NCI-H146 (cell line): ENCODE results near the gene CNDP2.

ENCODE experiments used
- DNase-seq: peaks from one replicate; lab custom pipeline; 2025; lab: John Stamatoyannopoulos, UW

CNDP2 gene

DNA sequence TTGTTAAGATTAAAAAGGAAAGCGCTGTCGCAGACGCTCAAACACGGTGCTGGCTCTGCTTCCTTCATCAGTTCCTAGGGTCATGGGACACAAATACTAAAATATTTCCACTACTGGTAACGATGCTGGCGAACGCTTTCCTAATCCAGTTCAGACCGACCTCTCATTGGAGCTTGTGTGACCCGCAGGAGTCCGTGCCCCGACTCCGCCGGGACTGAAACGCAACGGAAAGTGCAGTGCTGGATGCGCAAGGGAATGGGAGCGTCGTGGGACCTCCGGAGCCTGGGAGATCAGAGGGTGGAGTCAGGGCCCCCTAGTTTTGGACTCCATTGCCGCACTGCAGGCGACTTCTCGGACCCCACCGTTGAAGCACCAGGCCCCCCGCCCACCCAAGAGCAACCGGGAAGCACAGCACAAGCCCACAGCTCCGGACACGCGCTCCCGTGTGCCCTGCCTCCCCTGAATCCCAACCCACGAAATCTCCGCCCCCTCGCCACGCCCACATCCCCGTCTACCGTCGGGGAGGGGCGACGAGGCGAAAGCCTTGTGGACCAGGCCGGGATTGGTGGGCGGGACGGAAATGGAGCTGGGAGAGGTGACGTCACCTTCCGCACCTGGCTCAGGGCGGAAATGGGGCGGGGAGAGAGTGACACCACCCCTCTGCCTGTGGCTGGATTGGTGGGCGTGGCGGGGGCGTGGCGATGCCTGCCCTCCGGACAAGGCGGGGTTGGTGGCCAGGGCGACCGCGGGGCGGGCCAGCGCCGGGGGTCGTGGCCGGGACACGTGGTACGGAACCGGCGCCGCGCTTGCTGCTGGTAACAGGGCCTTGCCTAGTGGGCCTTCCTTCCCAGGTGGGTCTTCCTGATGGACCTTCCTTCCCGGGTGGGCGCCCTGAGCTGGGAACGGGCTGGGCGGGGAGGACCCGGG, at the start of gene CNDP2:
Gene CNDP2, plus strand, starts transcription at position 783 of the 927 bp plus-strand sequence. CDS start 3,611 bp downstream, outside the sequence.
- DNase-seq, result peak; percentile 100

DNA sequence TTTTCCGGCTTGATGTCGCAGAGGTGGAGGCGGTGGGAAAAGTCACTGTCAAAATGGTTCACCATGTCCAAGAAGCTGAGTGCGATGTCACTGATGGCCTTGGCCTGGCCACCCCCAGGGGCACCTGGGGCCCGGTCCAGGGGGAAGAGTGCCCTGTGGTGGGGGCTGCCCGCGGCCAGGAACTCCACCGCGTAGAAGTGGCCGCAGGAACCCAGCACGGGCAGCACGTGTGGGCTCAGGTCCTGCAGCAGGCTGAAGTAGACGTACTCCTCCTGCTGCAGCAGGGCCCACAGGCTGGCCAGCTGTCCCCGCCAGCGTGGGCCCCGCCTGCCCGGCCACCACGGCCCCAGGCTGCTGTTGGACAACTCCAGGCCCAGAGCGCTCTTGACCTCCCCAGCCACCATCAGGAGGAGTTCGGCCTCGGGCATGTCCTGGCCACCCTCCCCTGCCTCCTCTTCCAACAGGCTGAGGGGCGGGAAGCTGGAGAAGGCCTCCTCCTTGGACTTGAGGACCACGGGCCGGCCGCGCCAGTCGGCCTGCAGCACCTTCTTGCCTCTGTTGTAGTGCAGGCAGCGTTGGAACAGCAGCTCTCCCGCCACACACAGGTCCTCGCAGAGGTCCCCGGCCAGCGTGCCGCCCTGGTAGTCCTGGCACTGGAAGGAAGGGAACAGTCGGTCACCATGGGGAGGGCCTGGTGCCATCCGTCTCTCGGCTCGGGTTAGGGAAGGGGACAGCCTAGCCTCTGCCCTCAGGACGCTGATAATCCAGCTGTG, 49.3 kb upstream of the CNDP2 start:
- DNase-seq, result no peak

DNA sequence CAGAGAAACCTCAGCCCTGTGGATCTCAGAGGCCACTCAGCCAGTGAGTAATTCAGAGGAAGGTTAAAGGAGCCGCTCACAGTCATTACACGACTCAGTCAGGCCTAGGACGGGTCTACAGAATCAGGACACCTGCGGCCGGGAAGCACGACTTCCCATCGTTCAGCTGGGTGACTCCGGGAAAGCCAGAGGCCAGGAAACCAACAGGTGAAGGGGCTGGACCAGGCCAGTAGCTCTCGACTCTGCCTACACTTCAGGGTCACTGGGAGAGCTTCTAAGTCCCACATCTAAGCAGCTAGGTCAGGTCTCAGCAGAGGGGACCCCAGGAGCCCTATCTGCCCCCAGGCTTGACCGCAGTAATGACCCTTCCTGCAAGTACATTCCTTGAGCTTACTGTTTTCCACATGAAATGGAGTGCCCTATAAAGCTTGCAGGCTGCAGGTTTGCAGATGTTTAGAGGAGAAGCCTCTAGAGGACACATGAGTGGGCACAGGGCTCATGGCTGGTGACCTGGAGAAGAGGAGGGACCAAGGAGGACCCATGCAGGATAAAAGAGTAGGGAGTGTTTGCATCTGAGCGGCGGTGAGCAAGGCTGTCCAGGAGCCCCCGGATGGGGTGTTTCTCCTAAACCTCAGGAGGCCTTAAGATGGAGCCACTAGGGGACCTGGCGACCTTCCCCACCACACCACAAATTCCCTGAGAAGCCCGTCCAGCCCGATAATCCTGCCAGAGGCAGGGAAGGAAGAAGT, 48.6 kb upstream of the CNDP2 start:
- no peak for DNase-seq

DNA sequence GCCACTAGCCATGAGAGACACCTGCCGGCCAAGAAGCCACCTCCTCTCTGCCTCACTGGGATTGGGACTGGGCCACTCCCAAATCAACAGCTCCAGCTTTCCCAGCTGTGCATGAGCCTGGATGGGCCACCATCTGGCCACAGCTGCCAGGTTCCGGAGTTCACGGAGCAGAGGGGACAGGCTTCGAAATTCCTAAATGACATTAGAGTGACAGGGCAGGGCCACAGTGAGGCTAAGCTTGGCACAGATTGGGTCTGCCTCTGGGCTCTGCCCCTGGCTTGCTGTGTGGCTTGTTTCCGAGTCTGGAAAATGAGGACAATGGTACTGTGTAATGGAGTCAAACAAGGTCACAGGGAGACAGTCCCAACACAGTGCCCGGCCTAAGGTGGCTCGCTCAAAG, 45.5 kb upstream of the CNDP2 start:
- no peak for DNase-seq

DNA sequence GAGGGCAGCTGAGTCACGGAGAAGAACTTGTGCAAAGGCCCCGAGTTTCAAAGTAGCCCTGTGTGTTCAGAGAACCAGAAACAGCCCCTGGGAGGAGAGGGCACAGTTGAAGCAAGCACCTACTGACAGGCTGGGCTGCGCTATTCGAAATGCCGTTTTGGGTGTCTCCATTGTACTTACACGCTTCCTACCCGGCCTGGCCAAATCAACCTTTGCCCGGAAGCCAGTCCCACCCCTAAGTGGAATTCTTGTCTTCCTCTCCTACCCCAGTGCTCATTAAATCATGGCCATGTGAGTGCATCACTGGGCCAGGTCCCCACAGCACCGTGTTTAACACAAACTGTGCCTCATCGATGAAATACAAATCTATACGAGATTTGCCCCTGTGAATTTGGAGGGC, 45.0 kb upstream of the CNDP2 start:
- DNase-seq, result no peak

DNA sequence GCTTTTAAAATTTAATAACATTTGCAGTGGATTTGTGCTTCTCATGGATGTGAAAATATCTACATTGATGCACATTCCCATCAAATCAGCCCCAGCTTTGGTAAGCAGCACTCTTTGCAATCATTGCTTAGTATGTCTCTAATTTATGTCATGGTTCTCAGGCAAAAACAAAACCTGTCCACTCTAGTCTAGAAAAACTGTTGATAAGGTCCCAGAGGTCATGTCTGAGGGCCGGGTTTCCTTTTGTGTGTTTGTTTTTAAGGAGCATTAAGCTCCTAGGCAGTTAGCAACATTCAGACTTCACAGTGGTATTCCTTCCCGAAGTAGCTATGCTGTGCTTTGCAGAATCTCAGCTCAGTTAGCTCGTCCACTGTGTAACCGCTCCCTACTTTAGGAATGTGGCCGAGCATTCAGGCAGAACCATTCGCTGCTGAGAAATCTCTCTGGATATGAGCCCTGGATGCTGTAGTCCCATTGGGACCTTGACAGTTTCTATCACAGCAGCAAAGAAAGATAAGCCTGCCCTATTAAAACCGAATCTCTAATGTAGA, 43.1 kb upstream of the CNDP2 start:
- DNase-seq, result no peak

DNA sequence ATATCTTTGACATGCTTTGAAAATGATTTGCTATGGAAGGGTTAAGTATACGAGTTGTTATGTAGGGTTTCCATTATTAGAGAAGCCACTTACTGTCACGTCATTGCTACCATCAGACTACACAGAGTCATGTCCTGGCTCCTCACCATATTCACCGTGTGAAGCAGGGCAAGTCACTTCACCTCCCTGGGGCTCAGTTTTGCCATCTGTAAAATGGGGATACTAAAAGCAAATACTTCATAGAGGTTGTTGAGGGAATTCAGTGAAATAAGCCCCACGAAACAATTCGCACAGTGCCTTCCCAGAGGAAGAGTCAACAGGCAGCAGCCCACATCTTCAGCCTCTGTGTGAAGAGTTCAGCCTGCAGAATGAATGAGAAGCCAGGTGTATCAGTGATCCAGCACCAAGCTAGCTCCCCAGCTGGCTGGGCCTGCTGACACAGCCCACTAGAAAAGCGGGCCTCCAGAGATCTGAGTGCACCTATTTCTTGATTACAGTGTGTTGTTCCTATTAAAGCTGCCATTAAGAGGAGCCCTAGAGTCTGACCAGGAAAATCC, 42.4 kb upstream of the CNDP2 start:
- no peak for DNase-seq

DNA sequence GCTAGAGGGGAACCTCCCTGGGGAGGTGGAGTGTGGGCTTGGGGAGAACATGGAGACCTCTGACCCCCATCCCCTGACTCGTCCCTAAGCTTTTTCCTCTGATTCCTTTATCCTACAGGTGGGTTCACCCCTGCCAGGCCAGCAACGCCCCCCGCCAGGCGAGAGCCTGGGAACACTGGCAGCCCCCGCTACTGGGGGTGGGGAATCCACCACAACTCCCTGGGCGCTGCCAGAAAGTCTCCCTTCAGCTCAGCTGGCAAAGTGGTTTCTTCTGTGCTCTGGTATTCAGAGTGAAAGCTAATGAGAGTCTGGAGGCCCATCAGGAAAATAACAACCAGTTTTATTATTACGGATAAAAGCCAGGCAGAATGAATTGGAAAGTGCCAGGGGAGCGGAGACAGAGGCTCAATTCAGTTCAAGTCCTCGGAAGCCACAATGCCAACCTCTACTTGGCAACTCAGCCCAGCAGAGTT, 41.8 kb upstream of the CNDP2 start:
- no peak for DNase-seq

DNA sequence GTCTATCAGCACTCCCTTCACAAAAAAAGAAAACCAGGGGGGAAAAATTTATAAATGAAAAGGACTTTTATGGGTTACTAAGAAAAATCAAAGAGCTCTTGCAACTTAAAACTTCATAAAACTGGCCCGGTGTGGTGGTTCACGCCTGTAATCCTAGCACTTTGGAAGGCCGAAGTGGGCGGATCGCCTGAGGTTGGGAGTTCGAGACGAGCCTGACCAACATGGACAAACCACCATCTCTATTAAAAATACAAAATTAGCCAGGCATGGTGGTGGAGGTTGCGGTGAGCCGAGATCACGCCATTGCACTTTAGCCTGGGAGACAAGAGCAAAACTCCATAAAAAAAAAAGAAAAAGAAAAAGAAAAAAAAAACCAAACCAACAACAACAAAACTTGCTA, 40.8 kb upstream of the CNDP2 start:
- DNase-seq, result no peak

DNA sequence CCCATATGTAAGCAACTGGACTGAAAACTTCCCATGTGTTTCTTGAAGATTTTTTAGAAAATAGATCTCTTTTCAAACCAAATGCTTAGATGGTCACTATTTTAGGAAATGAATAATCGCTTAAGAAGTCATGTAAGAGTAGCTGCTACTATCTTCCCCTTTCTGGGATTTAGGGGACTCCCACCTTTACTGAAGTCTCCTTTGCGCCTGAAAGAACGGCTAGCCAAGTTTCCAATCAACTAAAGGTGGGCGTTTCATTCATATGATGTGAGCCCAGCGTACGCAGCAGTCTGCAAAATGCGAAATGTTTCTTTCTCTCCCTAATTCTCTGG, 40.2 kb upstream of the CNDP2 start:
- no peak for DNase-seq

DNA sequence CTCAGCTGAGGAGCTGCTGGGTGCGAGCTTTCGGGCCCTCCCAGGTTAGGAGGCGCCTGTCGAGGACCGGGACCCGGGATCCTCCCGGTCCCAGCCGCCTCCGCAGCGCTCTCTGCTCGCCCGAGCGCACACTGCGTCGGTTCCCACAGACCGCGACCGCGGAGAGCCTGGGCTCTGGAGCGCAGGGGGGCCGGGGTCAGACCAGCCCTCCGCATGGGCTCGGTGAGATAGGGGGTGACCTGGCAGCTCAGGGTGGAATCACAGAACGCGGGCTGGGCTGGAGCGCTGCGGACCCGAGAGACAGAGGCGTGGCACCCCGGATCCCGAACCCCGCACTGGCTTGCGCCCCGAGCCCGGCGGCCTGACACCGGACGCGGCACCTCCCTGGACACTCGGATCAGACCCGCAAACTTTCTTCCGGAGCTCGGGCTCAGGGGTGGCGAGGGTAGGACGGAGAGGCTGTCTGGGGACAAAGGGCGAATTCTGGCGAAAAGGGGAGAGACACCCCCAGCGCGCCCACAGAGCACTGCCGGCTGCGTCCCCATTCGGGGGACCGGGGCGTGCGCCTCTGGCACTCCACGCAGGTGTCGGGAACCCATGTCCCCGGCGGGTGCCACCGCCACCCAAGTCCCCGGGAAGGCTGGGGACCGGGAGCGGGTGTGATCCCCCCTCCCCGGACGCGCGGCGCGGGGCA, 39.7 kb upstream of the CNDP2 start:
- DNase-seq, result peak; percentile 12

DNA sequence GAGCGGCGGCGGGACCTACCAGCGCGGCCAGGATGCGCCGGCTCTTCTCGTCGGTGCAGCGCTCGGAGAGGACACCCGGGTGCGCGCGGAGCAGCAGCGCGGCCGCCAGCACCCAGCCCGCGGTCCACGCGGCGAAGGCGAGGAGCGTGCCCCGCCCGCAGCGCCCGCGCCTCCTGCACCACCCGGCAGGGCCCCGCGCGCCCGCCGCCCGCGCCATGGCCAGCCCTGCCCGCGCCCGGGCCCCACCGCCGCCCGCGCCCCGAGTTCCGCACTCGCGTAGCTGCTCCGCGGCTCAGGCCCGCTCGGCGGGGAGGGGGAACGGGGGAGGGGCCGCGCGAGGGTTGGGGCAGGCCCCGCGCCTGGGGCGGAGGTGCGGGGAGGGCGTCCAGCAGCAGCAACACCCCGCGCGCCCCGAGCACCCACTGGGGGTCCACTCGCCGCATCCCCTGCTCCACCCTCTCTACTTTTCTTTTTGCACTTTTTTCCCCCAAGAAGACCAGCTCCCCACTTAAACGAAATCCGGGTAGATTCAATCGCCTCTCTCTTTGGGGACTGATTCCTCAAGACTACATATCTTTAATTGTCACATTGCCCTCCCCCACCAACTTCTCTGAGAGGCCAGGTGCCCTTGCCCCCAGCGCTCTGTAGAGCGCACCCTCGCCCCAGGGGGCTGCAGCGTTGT, 39.0 kb upstream of the CNDP2 start, which contains the start of gene DIPK1C:
Gene DIPK1C, minus strand, starts transcription at position 266 of the 682 bp plus-strand sequence. Its CDS starts 49 bp downstream, at position 217.
- DNase-seq, result peak; percentile 57

DNA sequence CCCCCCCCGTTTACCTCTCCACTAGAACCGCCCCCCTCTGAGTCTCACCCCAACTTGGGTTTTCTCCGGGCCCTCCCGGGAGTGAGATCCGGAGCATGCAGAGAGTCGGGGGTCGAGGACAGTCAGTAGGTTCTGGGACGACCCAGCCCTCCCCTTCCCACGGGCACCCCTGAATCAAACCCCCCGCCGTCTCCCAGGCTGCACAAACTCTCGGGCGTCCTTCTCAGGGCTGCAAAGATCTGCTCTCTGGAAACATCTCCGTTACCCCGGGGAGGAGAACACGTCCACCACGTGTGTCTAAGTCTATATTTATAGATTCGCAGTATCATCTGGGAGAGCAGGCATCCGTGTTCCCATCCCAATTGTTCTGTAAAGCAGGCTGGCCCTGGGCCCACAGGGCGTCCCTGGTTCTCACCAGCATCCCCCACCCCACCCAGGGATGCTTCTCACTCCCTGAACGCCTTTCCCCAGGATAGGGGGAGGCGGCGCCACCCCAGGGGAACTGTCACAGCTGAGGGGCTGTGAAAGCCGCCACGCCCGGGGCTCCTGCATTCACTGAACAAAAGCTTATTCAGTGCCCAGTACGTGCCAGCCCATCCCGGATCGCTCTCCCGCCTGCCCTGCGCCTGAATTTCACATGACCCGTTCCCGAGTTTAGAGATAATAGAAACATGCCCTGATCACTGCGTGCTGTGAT, 38.3 kb upstream of the CNDP2 start:
- peak; percentile 51 for DNase-seq

DNA sequence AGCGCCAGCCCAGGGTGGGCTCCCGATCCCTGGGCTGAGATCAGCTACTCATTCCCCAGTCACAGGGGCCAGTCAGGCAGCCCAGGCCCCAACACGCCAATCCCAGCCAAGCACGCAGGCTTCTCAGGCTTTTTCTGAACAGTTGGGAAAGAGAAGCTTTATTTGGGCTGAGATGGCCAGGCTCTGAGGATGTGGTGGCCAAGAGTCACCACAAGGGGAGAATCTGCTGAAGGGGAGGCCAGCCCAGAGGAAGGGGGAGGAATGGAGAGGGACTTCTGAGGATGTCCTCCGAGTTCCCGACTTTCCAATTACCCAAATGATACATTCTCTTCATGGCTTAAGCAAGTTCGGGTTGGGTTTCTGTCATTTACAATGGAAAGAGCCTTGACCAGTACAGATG, 36.3 kb upstream of the CNDP2 start:
- no peak for DNase-seq

DNA sequence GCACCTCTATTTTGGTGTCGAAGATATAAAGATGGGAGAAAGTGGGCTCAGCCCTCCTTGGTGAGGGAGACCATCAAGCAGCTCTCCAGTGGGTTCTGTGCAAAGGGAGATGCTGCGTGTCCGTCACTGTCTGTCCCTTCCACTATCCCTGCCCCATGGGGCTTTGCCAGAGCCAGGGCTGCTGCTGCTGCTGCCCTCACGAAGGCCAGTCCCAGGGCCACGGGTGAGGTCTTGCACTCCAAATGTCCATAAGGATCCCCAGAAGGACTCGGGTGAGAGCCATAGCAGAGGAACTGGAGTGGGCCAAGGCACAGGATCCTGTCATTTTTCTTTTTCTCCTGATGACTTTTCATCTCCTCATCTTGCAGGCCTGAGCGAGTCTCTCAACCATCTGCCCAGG, 35.3 kb upstream of the CNDP2 start:
- DNase-seq, result no peak

DNA sequence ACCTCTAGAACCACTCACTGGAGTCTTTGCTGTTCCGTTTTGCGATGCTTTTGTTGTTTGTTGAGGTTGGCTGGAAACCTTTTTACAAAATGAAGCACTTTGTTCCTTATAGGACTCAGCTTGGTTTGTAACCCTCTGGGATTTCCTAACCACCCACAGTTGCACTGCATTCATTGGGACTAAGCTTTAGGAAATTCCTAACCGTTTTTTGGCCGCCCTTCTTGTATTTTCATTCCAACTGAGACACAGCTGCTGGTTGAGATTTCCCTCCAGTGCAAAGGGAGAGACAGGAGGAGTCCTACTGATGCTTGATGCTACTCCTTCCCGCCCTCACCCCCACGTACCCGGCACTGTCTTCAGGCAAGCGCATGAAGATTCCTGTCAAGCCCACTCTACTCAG, 32.9 kb upstream of the CNDP2 start:
- DNase-seq, result no peak

DNA sequence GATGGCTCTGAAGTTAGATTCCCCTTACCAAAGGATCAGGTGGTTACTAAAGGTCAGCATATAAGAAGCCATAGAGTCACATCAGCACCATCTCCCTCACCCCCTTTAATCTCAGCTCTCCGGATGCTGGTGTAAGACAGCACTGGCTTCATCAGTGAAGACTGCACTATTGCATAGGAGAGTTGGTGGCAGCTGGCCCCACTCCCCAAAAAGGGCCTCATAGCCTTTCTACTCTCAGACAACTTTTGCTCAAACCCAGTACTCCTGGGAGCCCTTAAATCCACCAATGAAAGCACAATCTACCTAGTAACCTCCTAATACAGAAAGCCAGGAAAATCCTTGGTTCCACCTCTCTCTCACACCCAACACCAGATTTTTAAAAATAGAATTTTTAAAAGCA, 32.2 kb upstream of the CNDP2 start:
- DNase-seq, result no peak

DNA sequence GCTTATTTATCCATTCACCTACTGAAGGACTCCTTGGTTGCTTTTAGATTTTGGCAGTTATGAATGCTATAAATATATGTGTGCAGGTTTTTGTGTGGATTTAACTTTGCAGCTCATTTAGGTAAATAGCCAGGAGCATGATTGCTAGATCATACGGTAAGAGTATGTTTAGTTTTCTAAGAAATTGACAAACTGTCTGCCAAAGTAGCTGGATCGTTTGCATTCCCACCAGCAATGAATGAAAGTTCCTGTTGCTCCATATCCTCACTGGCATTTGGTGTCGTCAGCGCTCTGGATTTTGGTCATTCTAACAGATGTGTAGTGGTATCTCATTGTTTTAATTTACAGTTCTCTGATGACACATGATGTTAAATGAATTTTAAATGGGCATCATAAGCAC, 30.4 kb upstream of the CNDP2 start:
- DNase-seq, result no peak

DNA sequence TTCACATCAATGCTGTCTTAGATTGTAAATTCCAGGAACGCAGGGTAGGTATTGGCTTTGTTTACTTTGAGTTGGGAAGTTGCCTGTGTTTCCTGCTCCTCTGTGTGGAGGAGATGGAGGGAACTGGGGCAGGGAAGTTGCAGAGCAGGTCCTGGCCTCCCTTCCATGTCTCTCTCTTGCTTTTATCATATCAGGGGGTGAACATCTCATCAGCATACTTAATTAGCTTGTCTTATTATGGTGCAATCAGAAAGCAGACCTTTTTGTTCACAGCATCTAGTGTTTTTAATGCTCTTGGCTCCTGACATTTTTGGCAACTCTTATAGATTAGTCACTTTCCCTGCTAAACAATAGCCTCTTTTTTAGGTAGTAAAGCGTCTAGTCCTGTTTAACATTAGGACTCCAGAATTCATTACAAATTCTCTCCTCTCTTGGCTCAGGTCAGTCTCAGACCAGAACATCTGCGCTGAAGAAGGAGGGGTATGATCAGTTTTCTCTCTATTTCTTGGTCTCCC, 27.6 kb upstream of the CNDP2 start:
- DNase-seq, result no peak

DNA sequence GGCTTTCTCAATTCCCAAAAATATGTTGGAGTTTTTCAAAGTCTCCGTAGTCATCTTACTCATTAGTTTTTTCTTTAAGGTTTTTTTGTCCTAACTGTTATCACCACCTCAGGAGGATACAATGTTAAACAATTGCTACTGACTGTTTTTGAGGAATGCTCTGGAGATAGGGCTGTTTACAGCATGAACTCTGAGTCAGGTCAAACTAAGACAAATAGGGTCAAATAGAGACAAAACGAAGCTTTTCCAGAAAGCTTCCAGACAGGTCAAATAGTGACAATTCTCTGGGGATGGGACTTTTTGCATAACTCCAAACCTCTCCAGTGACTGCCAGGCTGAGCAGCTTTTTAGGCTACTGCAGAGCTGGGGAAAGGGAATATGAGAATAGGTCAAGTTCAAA, 23.9 kb upstream of the CNDP2 start:
- DNase-seq, result no peak
